ENCODE results near the gene KLHL33.
"Not testable (repeated sequence)": the region's sequence is repeated elsewhere in the genome, so short reads cannot be mapped to it uniquely, and the experiment has no call there.

The KLHL33 gene

GRCh38 chr14:20454516-20455354 is 18.8 kb upstream of the KLHL33 start, which contains the start of the genes APEX1 and OSGEP:
Gene APEX1, plus strand, starts transcription at chr14:20455226. Its CDS starts 420 bp downstream, at chr14:20455646.
Gene OSGEP, minus strand, starts transcription at chr14:20454812. Its CDS starts 129 bp downstream, at chr14:20454683.
- DNase-seq (ENCODE audit: low spot score) = peak; percentile 99

GRCh38 chr14:20452831-20453230 is 16.9 kb upstream of the KLHL33 start:
- DNase-seq (ENCODE audit: low spot score) = not testable (repeated sequence)

GRCh38 chr14:20446889-20447288 is 10.9 kb upstream of the KLHL33 start:
- no peak for DNase-seq (ENCODE audit: low spot score)

- not testable (repeated sequence) for DNase-seq (ENCODE audit: low spot score)
Measured at GRCh38 chr14:20443650-20444049, 7.7 kb upstream of the KLHL33 start.

DNA sequence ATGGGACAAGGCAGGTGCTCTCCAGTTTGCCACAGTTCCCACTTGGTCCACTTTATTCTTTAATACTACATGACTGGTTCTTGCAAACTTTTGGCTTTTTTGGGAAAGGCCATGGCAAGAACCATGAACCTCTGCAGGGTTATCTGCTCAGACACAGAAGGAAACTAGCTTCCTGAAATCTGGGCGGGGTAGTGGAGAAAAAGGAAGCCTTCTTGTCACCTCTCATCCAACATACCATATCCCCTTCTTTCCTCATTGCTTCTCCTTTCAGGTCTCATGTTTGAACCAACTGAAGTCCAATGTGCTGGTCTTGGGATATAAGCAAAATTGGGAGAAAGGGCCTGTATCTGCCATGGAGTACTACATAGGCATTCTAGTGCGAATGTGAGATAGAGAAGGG is 5.5 kb upstream of the KLHL33 start:
- no peak for DNase-seq (ENCODE audit: low spot score)

- no peak for DNase-seq (ENCODE audit: low spot score)
Measured at GRCh38 chr14:20440882-20441281, 4.9 kb upstream of the KLHL33 start.

GRCh38 chr14:20440465-20440864 is 4.5 kb upstream of the KLHL33 start:
- DNase-seq (ENCODE audit: low spot score) = no peak

DNA sequence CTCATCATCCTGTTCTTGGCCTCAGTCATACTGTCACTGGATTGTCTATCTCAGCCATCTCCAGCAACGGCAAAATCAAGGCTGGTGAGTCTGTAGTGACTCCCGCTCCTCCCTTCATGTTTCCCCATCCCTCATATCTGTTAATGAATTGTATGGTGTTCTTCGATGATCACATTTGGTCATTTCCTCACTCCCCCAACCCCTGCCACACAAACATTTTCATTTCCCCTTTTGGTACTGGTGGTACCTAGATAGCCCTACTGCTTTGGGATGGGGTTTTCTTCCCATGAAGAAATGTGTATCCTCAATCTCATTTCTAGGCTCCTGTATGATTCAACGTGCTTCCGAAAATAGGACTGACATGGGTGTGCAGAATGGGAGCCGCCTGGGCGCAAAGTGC is 2.7 kb upstream of the KLHL33 start:
- DNase-seq (ENCODE audit: low spot score) = no peak

DNA sequence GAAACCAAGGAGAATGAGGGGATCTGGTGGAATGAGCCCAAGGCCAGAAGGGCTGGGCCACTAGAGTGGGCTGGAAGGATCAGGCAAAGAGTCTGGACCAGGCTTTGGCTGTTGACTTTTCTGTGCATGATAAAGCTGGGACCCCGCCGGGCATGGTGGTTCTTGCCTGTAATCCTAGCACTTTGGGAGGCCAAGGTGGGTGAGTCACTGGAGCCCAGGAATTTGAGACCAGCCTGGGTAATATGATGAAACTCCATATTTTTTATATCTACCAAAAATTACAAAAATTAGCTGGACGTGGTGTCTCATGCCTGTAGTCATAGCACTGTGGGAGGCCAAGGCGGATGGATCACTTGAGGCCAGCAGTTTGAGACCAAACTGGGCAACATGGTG is 393 bp upstream of the KLHL33 start:
- DNase-seq (ENCODE audit: low spot score) = no peak

- DNase-seq (ENCODE audit: low spot score) = no peak
Measured at GRCh38 chr14:20434701-20435581, 1.0 kb downstream of the KLHL33 start.

GRCh38 chr14:20429801-20430669 is 5.9 kb downstream of the KLHL33 start:
- DNase-seq (ENCODE audit: low spot score) = no peak

GRCh38 chr14:20428802-20429201 is 7.2 kb downstream of the KLHL33 start:
- no peak for DNase-seq (ENCODE audit: low spot score)

DNA sequence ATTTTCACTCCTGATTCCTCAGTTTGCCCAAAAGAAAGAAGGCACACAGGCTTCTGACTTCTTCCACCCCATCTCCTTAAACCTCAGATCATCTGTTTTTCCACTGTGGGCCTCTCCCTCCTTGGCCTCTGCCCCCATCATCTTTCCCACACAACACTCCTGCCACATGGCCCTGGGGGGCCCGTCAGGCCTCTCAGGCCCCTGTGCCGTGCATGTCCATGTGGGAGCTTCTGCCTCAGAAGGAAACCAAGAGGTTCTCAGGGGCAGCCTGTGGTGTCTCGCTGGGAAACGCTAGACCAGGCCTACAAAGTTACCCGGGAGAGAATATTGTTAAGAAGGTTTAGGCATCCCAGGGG is 8.0 kb downstream of the KLHL33 start:
- DNase-seq (ENCODE audit: low spot score) = no peak

- peak; percentile 73 for DNase-seq (ENCODE audit: low spot score)
Measured at GRCh38 chr14:20427231-20428009, 8.5 kb downstream of the KLHL33 start.

DNA sequence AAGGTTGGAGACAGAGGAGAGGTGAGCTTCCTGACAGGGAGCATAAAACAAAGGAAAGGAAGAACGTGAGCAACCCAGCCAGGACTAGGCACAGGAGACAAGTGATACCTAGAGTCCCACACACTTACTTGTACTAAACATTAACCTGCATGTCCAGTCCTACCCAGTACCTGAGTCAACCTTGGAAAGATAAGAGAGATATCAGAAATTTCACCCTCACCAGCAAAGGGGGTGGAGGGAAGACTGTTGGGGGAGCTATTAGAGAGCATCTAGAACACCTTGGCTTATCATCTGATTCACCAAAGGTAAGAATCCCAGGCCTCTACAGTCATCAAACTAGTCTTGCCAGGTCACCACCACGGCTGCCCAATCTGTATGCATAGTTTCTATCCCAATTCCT is 11.1 kb downstream of the KLHL33 start:
- no peak for DNase-seq (ENCODE audit: low spot score)

- DNase-seq (ENCODE audit: low spot score) = no peak
Measured at GRCh38 chr14:20422886-20423285, 13.1 kb downstream of the KLHL33 start.

DNA sequence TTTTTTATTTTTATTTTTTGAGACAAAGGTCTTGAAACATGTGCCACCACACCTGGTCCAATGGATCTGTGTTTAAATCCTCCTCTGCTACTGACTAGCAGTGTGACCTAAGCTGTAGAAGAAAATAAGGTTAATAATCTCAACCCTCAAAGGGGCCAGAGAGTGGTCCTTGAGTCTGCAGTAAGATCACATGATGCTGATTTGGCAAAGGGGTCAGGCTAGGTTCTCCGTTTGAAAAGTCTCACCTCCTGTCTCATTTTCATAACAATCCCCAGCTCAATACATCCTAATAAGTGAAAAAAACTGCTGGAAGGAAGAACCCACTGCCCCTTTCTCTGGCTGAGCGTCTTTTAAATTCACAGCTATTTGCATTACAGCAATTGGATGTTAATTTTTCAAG is 14.7 kb downstream of the KLHL33 start:
- no peak for DNase-seq (ENCODE audit: low spot score)

DNA sequence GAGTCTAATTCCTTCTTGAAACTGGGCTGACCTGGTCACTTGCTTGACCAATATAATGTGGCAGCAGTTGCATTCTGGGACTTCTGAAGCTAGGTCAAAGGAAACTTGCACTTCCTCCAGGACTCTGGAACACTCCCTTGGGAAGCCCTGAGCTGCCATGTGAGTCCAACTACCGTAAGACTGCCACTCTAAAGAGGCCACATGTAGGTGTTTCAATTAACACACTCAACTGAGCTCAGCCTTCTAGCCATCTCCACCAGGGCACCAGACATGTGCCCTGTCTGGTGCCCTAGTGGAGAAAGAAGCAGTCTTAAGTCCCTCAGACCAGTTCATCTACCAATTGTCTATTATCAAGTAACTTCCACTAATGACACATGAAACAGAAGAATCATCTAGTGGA is 16.5 kb downstream of the KLHL33 start:
- DNase-seq (ENCODE audit: low spot score) = no peak

- no peak for DNase-seq (ENCODE audit: low spot score)
Measured at GRCh38 chr14:20418501-20418909, 17.5 kb downstream of the KLHL33 start.

- DNase-seq (ENCODE audit: low spot score) = no peak
Measured at GRCh38 chr14:20417250-20418186, 18.4 kb downstream of the KLHL33 start.

All from kidney tubule cell (primary cell).